GM21619 (cell line): Measurements from ENCODE around the gene LGR4.

ENCODE experiments used
- ATAC-seq: cut with Tn5 transposase; IDR thresholded peaks from one replicate; pipeline ENCODE4 v1.9.1; 2021; ENCODE audit not compliant: unreplicated experiment

The LGR4 gene

DNA sequence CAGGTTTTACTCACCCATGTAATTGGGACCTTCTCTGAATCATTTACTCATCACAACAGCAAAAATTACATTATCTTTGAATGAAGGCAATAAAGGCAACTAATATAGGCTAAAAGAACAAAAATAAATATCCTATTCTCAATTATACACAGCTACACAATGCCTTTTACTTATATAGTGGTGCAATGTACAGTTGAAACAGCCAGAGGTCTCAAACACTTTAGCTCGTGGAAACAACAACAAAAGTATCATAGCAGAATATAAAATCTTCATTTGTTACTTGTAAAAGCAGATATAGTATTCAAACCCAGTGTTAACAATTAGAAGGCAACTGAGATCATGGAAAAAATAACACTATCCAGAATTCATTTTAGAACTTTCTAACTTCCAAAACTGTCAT is 88.9 kb downstream of the LGR4 start:
- no peak for ATAC-seq

DNA sequence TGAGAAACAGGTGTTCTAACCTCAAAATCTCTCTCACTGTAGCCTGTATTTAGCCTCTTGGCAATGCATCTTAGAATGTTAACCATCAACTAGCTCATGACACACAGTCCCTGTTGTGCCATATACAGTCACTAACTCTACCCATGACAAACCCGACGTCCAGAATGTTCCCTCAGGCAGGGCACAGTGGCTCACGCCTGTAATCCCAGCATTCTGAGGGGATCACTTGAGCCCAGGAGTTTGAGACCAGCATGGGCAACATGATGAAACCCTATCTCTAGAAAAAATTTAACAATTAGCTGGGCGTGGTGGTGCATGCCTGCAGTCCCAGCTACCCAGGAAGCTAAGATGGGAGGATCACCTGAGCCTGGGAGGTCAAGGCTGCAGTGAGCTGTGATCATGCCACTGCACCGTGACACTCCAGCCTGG is 91.3 kb downstream of the LGR4 start:
- peak; percentile 71 for ATAC-seq

DNA sequence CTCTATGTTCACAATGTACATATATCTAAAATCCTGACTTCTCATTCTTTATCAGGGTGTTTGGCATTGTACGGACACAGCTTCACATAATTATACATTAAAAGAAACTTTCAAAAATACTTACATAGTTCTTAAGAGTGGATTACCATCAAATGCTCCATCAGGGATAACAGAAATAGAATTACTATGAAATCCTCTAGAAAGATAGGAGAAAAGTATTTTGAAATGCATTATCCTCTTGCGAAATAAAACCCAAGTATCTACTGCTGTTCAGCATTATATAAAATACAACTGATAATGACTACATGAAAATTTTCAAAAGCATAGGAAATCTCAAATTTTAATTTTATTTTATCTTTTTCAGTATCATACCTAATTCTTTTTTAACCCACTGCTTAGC is 91.8 kb downstream of the LGR4 start:
- ATAC-seq, result no peak

DNA sequence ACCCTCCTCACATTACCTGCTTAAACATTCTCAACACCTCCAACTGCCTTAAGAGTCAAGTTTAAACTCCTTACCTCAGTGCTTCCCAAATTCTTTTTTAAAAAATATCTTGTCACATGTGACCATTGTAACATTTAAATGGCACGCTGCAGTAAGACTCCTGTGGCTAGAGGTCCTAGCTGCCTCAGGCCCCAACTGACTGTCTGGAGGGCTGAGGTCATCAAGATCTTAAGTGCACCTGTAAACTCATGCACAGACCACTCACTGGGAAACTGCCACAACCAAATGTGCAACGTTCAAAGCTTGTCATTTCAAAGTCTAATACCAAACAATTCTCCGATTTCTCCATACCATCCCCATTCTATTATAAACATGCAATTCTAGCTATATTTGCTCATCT is 93.1 kb downstream of the LGR4 start:
- no peak for ATAC-seq

DNA sequence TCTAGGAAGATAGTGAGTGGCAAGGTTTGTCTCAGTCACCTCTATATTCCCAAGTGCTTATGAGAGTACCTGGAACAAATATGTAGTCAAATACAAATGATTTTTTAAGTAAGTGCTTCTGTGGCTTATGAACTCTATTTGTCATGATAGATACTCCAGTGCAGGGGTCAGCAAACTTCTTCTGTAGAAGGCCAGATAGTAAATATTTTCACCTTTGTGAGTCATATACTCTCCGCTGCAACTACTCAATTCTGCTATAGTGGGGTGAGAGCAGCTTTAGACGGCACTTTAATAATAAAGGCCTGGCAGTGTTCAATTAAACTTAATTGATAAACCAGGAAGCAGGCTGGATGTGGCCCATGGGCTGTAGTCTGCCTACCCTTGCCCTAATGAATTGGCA is 97.2 kb downstream of the LGR4 start:
- ATAC-seq, result no peak

DNA sequence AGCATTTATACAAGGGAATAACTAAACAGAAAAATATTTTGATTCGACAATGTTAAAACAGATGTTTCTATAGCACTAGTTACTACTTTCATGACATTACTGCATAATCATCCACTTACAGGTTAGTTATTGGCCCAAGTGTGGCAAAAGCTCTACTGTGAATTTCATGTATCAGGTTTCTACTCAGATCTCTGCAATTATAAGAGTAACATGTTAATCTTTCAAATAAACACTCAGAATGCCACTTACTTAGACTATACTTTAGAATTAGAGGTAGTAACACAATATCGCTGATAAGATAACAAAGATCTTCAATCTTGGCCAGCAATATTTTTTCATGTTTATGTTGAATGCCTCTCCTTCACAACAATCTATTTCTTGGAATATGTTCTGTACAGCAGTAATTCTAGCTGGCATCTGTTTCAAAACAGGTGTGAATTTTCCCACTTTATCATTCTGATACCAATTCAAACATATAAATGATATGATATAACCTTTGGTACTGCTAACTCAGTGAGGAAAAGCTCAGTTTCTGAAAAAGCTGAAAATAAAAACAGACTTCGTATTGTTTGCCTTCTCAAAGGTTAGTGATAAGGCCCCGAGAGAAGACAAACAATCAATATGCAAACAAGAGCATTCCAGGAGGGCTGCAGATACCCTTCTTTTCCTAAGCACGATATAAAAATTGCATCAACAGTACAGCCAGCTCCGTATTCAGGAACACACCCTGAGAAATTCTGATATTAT is 98.6 kb downstream of the LGR4 start:
- no peak for ATAC-seq

DNA sequence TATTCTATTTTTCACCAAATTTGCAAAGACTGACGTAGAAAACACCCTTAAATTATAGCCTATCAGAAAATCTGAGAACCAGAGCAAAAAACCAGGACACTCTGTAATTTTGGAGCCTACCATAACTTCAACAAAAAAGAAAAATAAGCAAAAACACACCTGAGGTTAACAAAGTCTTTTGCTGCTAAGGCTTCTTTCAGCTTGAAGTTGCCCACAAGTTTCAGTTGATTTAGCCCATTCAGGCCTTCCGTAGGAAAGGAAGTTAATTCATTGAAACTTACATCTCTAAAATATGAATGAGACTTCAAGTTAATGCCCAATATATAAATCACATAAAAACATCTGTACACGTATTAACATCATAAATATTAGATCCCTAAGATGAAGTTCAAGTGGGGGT is 99.2 kb downstream of the LGR4 start:
- no peak for ATAC-seq

DNA sequence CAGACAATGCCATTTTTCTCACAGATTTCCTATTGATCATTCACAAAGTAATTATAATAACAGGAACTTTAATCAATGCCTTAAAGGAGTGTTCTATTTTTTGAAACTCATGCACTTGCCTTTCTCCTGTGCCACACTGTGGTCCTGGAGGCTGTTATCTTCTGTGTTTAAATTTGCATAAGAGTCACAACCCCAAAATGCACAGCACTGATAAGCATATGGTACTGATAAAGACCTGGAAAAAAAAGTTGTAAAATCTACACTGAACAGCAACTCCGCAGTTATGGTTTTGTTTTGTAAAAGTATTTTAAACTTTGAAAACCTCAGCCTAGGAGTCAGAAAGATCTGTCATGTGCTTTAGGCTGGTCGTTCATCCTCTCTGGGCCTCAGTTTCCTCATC is 100.4 kb downstream of the LGR4 start:
- no peak for ATAC-seq

DNA sequence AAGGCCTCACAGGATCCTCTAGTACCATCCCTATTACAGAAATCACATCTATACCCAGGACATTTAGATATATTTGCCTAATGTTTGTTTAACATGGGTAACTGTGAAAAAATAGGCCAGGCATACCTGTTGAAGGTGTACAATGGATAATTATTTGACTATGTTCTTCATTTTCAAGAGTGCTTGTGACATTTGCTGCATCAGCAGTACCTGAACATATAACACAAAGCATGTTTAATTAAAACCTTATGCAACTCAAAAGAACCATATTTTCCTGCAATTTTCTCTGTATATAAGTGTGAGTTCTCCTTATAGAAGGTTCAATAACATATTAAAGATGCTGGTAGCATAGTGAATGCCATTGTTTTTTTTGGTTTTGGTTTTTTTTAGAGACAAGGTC is 101.1 kb downstream of the LGR4 start:
- ATAC-seq, result no peak

DNA sequence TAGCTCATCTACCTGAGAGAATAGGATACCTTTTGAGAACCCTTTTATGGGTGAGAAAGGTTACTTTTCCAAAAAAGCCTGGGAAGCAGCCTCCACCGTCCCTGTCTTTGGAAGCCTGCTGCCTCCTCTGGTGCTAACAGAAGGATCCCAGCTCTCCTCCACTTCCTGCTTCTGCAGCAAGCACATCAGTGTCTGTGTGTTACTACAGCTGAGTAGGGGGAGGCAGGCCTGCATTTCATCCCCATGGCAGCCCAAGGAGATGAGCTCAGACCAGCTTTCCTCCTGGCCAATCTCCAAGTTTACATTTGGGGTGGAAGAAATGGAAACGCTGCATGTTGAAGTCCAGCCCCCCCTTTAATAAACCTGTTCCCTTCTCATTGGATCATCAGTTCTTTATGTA is 102.2 kb downstream of the LGR4 start:
- ATAC-seq, result no peak

DNA sequence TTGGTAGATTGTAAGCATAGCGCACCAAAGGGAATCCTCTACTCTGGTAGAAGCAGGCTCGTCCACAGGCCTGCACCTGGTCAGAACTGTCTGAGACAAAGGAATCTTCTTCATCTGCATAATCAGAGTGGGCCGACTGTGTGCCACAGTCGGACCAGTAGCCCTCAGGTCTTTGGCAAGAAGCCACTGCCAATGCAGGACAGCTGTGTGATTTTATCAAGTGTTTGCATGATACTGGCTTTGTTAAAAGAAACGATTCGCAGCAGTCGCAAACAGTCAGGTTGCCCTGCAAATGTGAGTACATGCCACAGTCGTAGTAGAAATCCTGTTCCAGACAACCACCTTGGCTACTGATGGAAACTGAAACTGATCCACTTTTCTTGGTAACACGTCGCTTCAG is 104.7 kb downstream of the LGR4 start:
- ATAC-seq, result no peak

DNA sequence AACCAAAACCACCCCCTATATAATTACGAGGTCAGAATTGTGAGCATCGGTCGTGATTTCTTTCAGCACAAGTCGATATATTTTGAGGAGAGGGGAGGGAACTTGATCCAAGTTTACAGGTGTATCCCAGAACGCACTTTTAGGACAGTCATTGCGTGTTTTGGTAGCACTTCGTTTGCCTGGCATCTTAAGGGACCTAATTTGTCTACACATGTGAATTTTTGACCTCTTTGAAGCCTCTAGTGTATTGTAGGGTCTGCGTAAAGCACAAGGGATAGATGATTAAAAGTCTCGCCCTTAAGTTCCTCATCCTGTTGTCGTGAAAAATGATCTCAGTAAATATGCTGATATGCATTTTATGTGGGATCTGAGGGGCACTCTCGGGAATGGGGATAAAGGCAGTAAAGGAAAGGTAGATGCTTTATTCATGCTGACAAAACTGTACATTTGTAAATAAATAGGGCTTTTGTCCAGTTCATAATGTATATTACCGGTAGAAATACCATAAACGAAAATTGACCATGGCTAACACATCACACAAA is 108.9 kb downstream of the LGR4 start:
- no peak for ATAC-seq

DNA sequence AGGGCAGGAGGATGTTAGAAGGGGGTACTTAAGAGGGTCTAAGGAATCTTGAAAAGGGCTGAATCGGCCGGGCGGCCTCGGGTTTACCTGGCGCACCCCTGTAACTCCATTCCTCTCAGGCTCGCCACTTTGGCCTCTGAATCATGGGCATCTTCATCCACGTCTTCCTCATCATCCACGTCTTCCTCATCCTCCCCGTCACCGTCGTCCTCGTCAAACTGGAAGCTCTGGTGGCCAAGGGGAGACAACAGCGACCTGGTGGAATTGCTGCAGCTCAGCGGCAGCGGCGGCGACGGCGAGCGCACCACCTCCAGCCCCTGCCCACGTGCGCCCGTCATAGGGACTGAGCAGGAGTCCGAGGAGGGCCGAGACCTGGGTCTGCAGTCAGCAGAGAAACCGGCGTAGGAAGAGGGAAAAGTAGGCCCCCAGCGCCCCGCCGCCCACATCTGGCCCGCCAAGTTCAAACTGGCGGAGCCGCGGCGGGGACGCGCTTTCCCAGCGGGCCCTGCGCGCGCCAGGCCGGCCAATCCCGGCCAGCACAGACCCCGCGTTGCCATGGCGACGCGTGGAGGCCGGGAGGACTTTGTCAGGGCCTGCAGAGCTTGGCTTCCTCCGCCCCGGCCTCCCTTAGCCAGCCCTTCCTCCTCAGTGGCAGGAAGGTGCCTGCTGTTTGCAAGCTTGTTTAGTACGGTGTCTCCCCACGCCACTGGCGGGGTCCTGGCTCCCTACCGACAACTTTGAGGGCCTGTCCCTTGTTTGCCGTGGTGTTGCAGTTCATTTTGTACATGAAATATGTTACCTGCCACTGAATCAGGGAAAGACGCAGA is 109.6 kb downstream of the LGR4 start, which contains the start of gene CCDC34:
Gene CCDC34 (minus strand): TSS at position 467 of the 827 bp plus-strand sequence. CDS start 21 bp downstream, at position 446.
- ATAC-seq, result peak; percentile 99

DNA sequence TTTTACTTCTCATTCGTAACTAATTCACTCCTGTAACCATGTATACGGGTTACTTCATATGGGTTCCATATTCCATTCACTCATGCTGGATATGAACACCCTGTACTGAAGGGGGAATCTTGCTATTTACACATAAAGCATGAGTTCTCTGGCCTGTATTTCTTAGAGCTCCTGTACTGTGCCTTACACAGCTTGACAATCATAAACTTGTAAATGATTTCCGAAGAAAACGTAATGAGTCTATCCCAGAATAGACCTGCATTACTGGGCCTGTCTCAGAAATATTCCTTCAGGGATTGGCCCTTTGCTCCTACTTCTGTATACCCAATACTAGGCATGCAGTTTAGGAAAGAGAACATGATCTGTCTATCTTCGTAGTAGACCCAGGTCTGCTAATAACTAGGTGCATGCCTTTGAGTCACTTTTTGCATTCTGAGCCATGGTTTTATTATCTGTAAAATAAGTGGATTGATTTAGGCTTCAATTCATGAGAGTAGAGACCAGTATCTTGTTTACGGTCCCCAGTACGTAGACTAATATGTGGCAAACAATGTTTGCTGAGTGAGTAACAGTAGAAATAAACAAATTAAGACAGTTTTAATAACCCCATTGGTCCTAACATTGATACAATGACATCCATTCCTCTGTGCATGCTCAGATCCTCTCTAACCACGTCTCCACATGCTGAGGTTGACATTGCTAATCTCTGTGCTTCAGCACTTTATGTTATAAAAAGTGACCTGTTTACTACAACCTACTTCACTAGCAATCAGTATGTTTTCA is 110.8 kb downstream of the LGR4 start:
- no peak for ATAC-seq

DNA sequence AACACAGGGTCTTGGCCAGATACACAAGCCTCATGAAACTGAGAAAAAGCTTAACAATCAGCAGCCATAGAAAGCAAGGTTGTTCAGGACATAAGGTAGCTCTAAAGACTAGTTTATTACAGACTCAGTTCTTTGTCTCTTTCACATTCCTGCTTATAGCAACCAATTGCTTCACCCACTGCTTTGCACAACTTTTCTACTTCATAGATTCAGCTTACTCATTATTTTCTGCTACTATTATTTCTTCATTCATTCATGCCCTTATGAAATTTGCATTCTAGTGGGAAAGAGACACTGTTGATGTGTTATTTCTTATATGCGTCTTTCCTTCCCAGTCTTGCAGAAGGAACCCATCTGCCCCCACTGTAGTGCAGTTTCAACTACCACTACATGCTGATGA is 114.3 kb downstream of the LGR4 start:
- ATAC-seq, result no peak

DNA sequence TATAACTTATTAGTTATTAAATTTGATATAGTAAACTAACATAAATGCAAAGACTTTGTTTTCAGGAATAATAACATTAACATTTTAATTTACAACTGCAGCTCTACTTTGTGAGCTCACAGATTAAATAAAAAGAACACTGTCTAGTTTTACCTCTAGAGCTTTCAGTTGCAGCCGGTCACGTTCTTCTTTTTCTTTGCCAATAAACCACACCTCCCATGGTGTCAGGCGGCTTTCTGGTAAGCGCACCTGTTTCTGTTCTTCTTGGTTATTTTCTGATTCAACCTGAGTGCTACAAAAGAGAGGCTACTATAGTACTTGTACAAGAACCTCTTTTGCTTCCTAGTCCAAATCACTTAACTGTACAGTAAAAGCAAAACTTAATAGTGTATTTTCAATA is 115.3 kb downstream of the LGR4 start:
- ATAC-seq, result no peak

DNA sequence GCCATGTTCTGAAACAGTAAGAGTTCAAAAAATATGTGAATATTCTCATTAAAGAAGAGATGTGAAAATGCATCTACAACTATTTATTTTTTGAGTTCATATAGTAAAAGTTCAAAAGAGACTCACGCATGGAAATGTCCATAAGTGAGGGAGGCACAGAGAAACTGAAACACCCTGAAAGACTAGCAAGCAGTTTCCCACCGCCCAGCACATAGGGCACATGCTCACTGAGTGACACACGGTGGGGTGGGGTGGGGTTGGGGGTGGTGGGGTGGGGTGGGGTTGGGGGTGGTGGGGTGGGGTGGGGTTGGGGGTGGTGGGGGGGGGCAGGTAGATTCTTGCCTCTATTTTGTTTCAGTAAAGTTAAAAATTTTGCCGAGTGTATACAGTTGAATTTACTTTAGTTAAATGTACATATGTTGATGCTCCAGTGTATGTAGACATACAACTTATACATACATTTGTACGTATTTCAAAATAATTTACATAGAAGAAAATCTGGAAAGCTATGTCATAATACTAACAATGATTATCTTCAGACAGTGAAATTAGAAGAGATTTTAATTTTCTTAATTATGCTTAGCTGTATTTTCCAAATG is 115.9 kb downstream of the LGR4 start:
- no peak for ATAC-seq

DNA sequence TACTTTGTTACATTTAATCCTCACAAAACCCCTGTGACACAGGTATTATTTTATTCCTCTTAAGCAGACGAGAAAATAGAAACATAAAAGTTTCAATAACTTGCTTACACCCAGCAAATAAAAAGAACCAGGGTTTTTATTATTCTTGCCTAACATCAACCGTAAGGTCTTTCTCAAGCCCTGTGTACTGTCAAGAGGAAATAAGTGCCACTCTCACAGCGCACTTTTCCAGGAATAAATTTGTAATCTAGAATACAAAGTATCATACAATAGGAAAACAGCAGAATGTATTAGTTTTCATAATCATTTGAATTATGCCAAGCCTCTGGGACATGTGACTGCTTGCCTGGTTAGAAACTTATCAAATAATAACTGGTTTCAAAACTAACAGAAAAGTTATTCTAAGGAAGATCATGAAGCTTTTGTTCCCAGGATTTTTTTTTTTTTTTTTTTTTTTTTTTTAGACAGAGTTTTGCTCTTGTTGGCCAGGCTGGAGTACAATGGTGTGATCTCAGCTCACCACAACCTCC is 117.0 kb downstream of the LGR4 start:
- ATAC-seq, result no peak

DNA sequence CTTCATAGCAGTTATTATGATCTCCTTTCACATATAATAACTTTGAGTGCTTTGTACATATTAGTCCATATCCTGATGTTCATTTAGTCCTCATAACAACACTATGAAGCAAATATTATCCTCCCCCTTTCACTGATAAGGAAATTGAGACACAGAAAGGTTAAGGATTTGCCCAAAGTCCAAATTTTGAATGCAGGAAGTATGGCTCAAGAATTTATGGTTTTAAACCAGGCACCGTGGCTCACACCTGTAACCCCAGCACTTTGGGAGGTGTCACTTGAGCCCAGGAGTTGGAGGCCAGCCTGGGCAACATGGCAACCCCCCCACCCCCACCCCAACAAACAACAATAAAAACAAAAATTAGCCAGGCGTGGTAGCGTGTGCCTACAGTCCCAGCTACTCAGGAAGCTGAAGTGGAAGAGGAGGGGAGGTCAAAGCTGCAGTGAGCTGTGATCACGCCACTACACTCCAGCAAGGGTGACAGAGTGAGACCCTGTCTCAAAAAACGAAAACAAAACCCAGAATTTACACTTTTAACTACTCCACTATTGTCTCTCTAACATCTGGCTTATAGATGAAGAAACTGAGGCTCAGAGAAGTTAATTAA is 118.1 kb downstream of the LGR4 start:
- no peak for ATAC-seq
